Osteoblast (primary cell): ENCODE results near the gene USO1. TPM values are rescaled to one million over a fixed set of nuclear protein-coding genes. Genes with fewer than 3 reads are reported as not detected.

Source experiments
- DNase-seq: peaks from one replicate; pipeline ENCODE4 v3.0.0; 2011; ENCODE audit warnings: low spot score, mixed read lengths; ENCODE audit not compliant: insufficient read length; ENCODE audit errors: missing footprints
- H2AFZ ChIP-seq: 2 replicates; pipeline ENCODE4 v1.6.0; 2011; ENCODE audit warnings: mild to moderate bottlenecking, low read length
- H3K27ac ChIP-seq: 2 replicates; pipeline ENCODE4 v1.5.1; 2011; ENCODE audit warnings: mild to moderate bottlenecking, low read depth, low read length, moderate library complexity
- H3K27me3 ChIP-seq: 2 replicates; pipeline ENCODE4 v1.6.0; 2012; ENCODE audit warnings: mild to moderate bottlenecking, control low read depth, inconsistent platforms, low read length, moderate library complexity; ENCODE audit not compliant: insufficient read depth
- H3K36me3 ChIP-seq: 2 replicates; pipeline ENCODE4 v1.5.1; 2011; ENCODE audit warnings: mild to moderate bottlenecking, low read length, control low read depth, moderate library complexity; ENCODE audit not compliant: insufficient read depth
- H3K4me1 ChIP-seq: 2 replicates; pipeline ENCODE4 v1.5.1; 2011; ENCODE audit warnings: mild to moderate bottlenecking, low read length, control low read depth, moderate library complexity; ENCODE audit not compliant: insufficient read depth
- H3K4me2 ChIP-seq: 2 replicates; pipeline ENCODE4 v1.6.0; 2011; ENCODE audit warnings: mild to moderate bottlenecking, low read length; ENCODE audit not compliant: insufficient read depth
- H3K4me3 ChIP-seq: fragments of 200-600 bp; sonication (generic); 3 replicates; pipeline ENCODE4 v1.5.1; 2012; ENCODE audit warnings: mild to moderate bottlenecking, low read length, inconsistent platforms; ENCODE audit not compliant: insufficient read depth
- H3K79me2 ChIP-seq: 2 replicates; pipeline ENCODE4 v1.6.0; 2012; ENCODE audit warnings: mild to moderate bottlenecking, low read length, control low read depth, inconsistent platforms; ENCODE audit not compliant: insufficient read depth
- H3K9me3 ChIP-seq: 2 replicates; pipeline ENCODE4 v1.5.1; 2011; ENCODE audit warnings: low read depth, low read length, control low read depth
- H4K20me1 ChIP-seq: 2 replicates; pipeline ENCODE4 v1.6.0; 2012; ENCODE audit warnings: mild to moderate bottlenecking, low read length, control low read depth; ENCODE audit not compliant: insufficient read depth
- total RNA-seq: library from RNA; depleted of rRNA; stranded (reverse); fragments of >200 nt; gene quantifications from 2 replicates; pipeline ENCODE4 v1.2.3, GENCODE V29; 2012
- TF ChIP-seq, protein P1 (sequence below): IDR thresholded peaks from 2 replicates; pipeline ENCODE4 v1.5.1; 2011; ENCODE audit warnings: mild to moderate bottlenecking, low read depth, low read length, moderate library complexity; ENCODE audit errors: extremely low read depth

USO1 gene
- total RNA-seq, 1 donor, result 122 TPM

DNA sequence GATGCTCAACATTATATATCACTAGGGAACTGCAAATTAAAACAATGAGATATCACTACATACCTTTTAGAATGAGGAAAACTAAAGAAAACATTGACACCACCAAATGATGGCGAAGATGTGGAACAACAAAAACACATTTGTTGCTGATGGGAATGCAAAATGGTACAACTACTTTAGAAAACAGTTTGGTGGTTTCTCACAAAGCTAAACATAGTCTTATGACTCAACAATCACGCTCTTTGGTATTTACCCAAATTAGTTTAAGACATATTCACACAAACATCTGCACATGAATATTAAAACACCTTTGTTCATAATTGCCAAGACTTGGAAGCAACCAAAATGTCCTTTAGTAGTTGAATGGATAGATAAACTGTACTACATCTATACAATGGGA, 53.2 kb downstream of the USO1 start:
- Histone ChIP-seq H3K4me1 (no peaks in the 10 kb centered on the region), H4K20me1 (no peaks in the 10 kb centered on the region), H3K27ac (no peak overlapping the region), H3K4me2 (no peak overlapping the region), H3K4me3 (no peak overlapping the region), H3K9me3 (no peaks in the 10 kb centered on the region), H2AFZ (no peak overlapping the region), H3K36me3 (peaks cover 83% of the 10 kb centered on the region), H3K27me3 (no peaks in the 10 kb centered on the region), H3K79me2 (no peaks in the 10 kb centered on the region)
- DNase-seq, result no peak
- TF ChIP-seq, protein P1, sequence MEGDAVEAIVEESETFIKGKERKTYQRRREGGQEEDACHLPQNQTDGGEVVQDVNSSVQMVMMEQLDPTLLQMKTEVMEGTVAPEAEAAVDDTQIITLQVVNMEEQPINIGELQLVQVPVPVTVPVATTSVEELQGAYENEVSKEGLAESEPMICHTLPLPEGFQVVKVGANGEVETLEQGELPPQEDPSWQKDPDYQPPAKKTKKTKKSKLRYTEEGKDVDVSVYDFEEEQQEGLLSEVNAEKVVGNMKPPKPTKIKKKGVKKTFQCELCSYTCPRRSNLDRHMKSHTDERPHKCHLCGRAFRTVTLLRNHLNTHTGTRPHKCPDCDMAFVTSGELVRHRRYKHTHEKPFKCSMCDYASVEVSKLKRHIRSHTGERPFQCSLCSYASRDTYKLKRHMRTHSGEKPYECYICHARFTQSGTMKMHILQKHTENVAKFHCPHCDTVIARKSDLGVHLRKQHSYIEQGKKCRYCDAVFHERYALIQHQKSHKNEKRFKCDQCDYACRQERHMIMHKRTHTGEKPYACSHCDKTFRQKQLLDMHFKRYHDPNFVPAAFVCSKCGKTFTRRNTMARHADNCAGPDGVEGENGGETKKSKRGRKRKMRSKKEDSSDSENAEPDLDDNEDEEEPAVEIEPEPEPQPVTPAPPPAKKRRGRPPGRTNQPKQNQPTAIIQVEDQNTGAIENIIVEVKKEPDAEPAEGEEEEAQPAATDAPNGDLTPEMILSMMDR, result no peak

DNA sequence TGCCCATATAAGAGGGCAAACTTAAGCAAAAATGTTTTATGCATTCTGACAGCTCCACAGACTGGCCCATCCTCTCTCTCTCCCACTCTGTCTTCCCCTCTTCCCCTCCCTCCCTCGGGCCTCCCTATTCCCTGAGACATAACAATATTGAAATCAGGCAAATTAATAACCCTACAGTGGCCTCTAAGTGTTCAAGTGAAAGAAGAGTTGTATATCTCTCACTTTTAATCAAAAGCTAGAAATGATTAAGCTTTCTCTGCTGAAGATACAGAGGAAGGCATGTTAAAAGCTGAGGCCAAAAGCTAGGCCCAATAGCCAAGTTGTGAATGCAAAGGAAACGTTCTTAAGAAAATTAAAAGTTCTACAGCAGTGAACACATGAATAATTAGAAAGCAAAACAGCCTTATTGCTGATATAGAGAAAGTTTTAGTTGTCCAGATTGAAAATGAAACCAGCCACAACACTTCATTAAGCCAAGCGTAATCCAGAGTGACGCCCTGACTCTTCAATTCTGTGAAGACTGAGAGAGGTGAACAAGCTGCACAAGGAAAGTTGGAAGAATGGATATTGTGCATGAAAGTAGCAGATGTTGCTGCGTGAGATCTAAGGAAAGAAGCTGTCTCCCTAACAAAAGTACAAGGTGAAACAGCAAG, 54.9 kb downstream of the USO1 start:
- Histone ChIP-seq H3K79me2 (no peaks in the 10 kb centered on the region), H3K9me3 (no peaks in the 10 kb centered on the region), H2AFZ (no peak overlapping the region), H3K27me3 (no peaks in the 10 kb centered on the region), H4K20me1 (no peaks in the 10 kb centered on the region), H3K4me1 (no peaks in the 10 kb centered on the region), H3K4me3 (no peak overlapping the region), H3K4me2 (no peak overlapping the region), H3K36me3 (peaks cover 92% of the 10 kb centered on the region), H3K27ac (no peak overlapping the region)
- DNase-seq, result no peak
- TF ChIP-seq, protein P1, result no peak

DNA sequence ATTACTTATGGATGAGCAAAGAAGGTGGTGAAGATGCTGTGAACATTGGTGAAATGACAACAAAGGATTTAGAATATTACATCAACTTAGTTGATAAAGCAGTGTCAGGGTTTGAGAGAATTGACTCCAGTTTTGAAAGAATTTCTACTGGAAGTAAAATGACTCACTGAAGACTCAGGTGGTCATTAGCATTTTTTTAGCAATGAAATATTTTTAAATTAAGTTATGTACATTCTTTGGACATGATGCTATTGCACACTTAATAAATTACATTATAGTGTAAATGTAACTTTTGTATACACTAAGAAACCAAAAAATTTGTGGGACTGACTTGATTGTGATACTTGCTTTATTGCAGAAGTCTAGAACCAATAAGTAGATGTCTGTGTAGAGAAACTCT, 56.9 kb downstream of the USO1 start:
- H3K27me3 ChIP-seq, result no peaks in the 10 kb centered on the region
- H3K79me2 ChIP-seq, result no peaks in the 10 kb centered on the region
- TF ChIP-seq, protein P1, result no peak
- no peak overlapping the region for H3K4me3 ChIP-seq
- H2AFZ ChIP-seq, result no peak overlapping the region
- no peak overlapping the region for H3K4me2 ChIP-seq
- peaks cover 79% of the 10 kb centered on the region for H3K36me3 ChIP-seq
- no peak overlapping the region for H3K27ac ChIP-seq
- H4K20me1 ChIP-seq, result no peaks in the 10 kb centered on the region
- DNase-seq, result no peak
- no peaks in the 10 kb centered on the region for H3K4me1 ChIP-seq
- no peaks in the 10 kb centered on the region for H3K9me3 ChIP-seq

DNA sequence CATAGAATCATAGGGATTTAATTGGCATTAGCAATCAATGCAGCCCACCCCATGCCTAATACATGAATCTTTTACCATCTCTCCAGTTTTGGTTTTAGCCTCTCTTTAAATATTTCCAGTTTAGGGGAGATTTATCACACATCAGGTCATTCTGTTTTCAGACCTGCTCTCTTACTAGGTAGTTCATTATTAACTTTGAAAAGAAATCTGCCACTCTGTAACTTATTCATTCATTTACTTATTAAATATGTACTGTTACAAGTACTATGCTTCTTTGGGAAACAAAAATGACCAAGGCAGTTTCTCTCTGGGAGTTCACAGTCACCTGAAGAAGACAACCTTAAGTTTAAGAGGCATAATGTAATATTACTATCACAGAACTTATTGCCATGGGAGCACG, 62.1 kb downstream of the USO1 start:
- H4K20me1 ChIP-seq, result no peaks in the 10 kb centered on the region
- no peak for DNase-seq
- no peaks in the 10 kb centered on the region for H3K27me3 ChIP-seq
- H3K79me2 ChIP-seq, result no peaks in the 10 kb centered on the region
- no peak overlapping the region for H3K27ac ChIP-seq
- no peaks in the 10 kb centered on the region for H3K9me3 ChIP-seq
- H2AFZ ChIP-seq, result no peak overlapping the region
- TF ChIP-seq, protein P1, result no peak
- no peak overlapping the region for H3K4me2 ChIP-seq
- peaks cover 65% of the 10 kb centered on the region for H3K36me3 ChIP-seq
- H3K4me1 ChIP-seq, result no peaks in the 10 kb centered on the region
- H3K4me3 ChIP-seq, result no peak overlapping the region
